Naive thymus-derived CD4-positive, alpha-beta T cell (primary cell): ENCODE data around the gene JOSD2. TPM values are rescaled to one million over a fixed set of nuclear protein-coding genes. Genes with fewer than 3 reads are reported as not detected.
A peak's percentile ranks its signal among the peaks of the same experiment; 100 is the strongest.

Experiments
- ATAC-seq: fragments of 150-1000 bp; cut with Tn5 transposase; 2 replicates; pipeline ENCODE4 v1.10.0; 2021; ENCODE audit warnings: mild to moderate bottlenecking, moderate library complexity
- CTCF ChIA-PET: fragments of 350-600 bp; sonication (Branson Sonifier 250); formaldehyde crosslinking; loops from one replicate; lab custom pipeline; 2021; ENCODE audit warnings: antibody characterized with exemption; lab: Charles Lee
- POLR2A ChIA-PET: fragments of 350-600 bp; sonication (Branson Sonifier 250); formaldehyde crosslinking; loops from one replicate; lab custom pipeline; 2021; ENCODE audit warnings: antibody characterized with exemption, inconsistent platforms; lab: Charles Lee
- DNase-seq, 9 donors: peaks; one replicate each; pipeline versions ENCODE4 v3.0.0 to v3.0.0-alpha.2; 2020 to 2022; ENCODE audit warnings: mixed read lengths in 1 of 9
- H3K27ac ChIP-seq: one replicate; pipeline ENCODE4 v1.7.0; 2013; ENCODE audit warnings: mild to moderate bottlenecking, low read depth, low read length, moderate library complexity
- H3K27me3 ChIP-seq, 2 donors: one replicate each; pipeline ENCODE4 v1.7.0; 2013; ENCODE audit warnings: low read length in 2 of 2, mild to moderate bottlenecking in 2 of 2, moderate library complexity in 2 of 2; ENCODE audit not compliant: control insufficient read depth in 2 of 2, insufficient read depth in 2 of 2
- H3K36me3 ChIP-seq, 3 experiments: 1 replicate in 2 of 3; 2 replicates in 1 of 3; pipeline ENCODE4 v1.7.0; 2013; ENCODE audit warnings: low read length in 3 of 3, mild to moderate bottlenecking in 3 of 3, moderate library complexity in 1 of 3; ENCODE audit not compliant: insufficient read depth in 3 of 3, control insufficient read depth in 2 of 3
- H3K4me1 ChIP-seq, 2 donors: one replicate each; pipeline ENCODE4 v1.7.0; 2013; ENCODE audit warnings: low read length in 2 of 2, mild to moderate bottlenecking in 2 of 2, moderate library complexity in 1 of 2; ENCODE audit not compliant: control insufficient read depth in 2 of 2, insufficient read depth in 2 of 2
- H3K4me3 ChIP-seq: 2 replicates; pipeline ENCODE4 v1.7.0; 2013; ENCODE audit warnings: mild to moderate bottlenecking, low read length
- H3K9me3 ChIP-seq, 3 experiments: 1 replicate in 2 of 3; 2 replicates in 1 of 3; pipeline ENCODE4 v1.7.0; 2013; ENCODE audit warnings: low read length in 3 of 3; ENCODE audit not compliant: control insufficient read depth in 2 of 3
- H3K27ac Mint-ChIP-seq, 9 donors: one replicate each; pipeline ENCODE4 v1.8.0; 2020 to 2022; ENCODE audit warnings: mixed read lengths in 9 of 9, mild to moderate bottlenecking in 8 of 9, moderate library complexity in 5 of 9, inconsistent platforms in 2 of 9
- H3K27me3 Mint-ChIP-seq, 5 donors: one replicate each; pipeline ENCODE4 v1.8.0; 2021 to 2022; ENCODE audit warnings: mixed read lengths in 5 of 5, mild to moderate bottlenecking in 1 of 5
- H3K36me3 Mint-ChIP-seq, 5 donors: one replicate each; pipeline ENCODE4 v1.8.0; 2020 to 2022; ENCODE audit warnings: mixed read lengths in 5 of 5, mild to moderate bottlenecking in 3 of 5, inconsistent platforms in 1 of 5
- H3K4me1 Mint-ChIP-seq, 7 donors: one replicate each; pipeline ENCODE4 v1.8.0; 2020 to 2022; ENCODE audit warnings: mixed read lengths in 7 of 7, mild to moderate bottlenecking in 3 of 7, inconsistent platforms in 1 of 7
- H3K4me3 Mint-ChIP-seq, 10 donors: one replicate each; pipeline ENCODE4 v1.8.0; 2020 to 2022; ENCODE audit warnings: mild to moderate bottlenecking in 10 of 10, mixed read lengths in 10 of 10, moderate library complexity in 6 of 10, inconsistent platforms in 2 of 10
- H3K9me3 Mint-ChIP-seq, 11 donors: one replicate each; pipeline ENCODE4 v1.8.0; 2020 to 2022; ENCODE audit warnings: mixed read lengths in 11 of 11, mild to moderate bottlenecking in 4 of 11, inconsistent platforms in 1 of 11, moderate library complexity in 1 of 11
- intact Hi-C, 2 donors: fragments of 100-400 bp; cut with micrococcal nuclease; formaldehyde crosslinking; loops; one replicate each; pipeline ENCODE4 v1.15.1; 2023
- polyA plus RNA-seq, 2 donors: library from polyadenylated mRNA; unstranded; fragments of 300-500 nt; fragmentation: Illumina TruSeq; gene quantifications; one replicate each; pipeline ENCODE4 v1.2.3, GENCODE V29; 2021
- total RNA-seq, 6 experiments: library from RNA in 5 of 6; stranded (reverse) in 5 of 6; gene quantifications; 1 replicate in 5 of 6; 2 replicates in 1 of 6; pipeline ENCODE4 v1.2.3 and lab custom pipeline; 2021 to 2026

Gene JOSD2
- total and polyA plus RNA-seq, 7 experiments from 2014 or later = 13.0 to 45.9 (median 20.1) TPM

DNA sequence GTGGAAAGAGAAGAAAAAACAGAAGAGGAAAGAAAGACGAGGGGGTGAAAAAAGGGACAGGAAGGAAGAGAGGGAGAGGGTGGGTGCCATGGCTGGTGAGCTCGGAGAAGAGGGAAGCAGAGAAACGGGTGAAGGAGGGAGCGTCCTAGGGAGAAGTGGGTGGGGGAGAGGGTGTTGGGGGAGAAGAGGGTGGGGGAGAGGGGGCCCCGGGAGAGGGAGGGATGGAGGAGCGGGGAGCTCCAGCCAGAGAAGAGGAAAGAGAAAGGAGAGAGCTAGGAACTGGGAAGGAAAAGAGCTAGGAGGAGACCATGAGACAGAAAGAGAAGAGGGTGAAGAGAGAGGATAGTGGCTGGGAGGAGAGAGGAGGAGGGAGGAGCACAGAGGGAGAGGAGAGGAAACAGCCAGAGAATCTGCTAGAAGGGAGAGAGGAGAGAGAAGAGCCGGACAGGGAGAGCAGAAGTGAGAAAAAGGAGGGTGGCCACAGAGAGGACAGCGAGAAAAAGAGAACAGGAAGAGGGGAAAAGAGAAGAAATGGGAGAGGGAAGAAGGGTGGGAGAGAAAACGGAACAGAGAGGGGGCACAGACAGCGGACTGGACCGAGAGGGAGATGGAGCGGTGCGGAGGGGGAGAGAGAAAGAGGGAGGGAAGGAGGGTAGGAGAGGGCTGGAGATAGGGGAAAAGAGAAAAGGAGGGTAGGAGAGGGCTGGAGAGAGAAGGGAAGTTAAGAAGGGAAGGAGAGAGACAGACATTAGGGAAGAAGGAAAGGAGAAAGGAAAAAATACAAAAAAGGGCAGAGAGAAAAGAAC lies 22.4 kb downstream of the JOSD2 start:
- DNase-seq (no peak), ATAC-seq (no peak)
- Histone ChIP-seq H3K27me3 (no peaks in the 10 kb centered on the region), H3K4me3 (no peak overlapping the region), H3K36me3 (peaks cover 0 to 15% (median 0%) of the 10 kb centered on the region in 3 experiments), H3K27ac (no peak overlapping the region), H3K4me1 (peaks cover 0 to 13% of the 10 kb centered on the region in 2 donors), H3K9me3 (no peaks in the 10 kb centered on the region)
- Mint-ChIP-seq H3K27ac (peak overlapping the region in 3 of 9 donors; percentile 28 to 71 (median 49)), H3K9me3 (peaks cover 0 to 4% (median 0%) of the 10 kb centered on the region in 11 donors), H3K27me3 (peaks cover 0 to 8% (median 0%) of the 10 kb centered on the region in 5 donors), H3K4me3 (peak overlapping the region in 1 of 10 donors; percentile 13), H3K36me3 (peaks cover 0 to 22% (median 6%) of the 10 kb centered on the region in 5 donors), H3K4me1 (peaks cover 12 to 41% (median 33%) of the 10 kb centered on the region in 7 donors)
- POLR2A ChIA-PET = no interaction called here
- intact Hi-C loops = no loop called here
- CTCF ChIA-PET = no interaction called here

DNA sequence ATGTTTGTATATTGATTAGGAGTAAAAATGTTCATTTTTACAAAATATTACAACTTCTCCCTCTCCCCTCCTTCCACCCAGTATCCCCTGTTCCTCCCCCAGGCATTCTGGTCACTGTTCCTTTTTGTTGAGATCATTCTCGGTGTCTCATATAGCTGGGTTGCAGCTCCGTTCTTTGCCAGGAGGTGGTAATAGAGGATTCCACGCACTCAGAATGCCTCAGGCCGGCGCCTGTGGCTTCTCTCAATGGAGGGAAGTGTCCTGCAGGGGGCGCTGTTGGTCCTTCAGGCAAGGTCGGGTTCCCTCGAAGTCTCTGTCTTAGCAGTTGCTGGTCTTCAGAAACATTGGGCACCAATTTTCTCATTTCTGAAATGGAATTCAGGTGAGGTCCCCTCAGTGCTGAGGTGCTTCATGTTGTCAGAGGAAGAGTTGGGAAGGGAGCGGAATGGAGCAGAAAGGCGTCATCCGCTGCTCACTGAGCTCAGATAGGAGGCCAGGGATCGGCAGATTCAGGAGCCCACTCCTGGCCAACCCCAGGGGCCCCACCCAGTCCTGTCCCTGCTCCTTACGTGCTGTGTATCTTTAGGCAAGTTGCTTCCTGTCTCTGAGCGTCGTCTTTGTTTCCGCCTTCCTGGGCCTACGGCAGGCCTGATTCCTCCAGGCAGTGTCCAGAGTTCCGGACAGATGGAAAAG lies 24.0 kb downstream of the JOSD2 start:
- DNase-seq = peak in 6 of 9 donors; percentile 21 to 52 (median 32)
- Mint-ChIP-seq H3K27me3 (peaks cover 0 to 5% (median 0%) of the 10 kb centered on the region in 5 donors), H3K27ac (peak overlapping the region in 1 of 9 donors; percentile 44), H3K4me3 (no peak overlapping the region), H3K9me3 (peaks cover 0 to 4% (median 0%) of the 10 kb centered on the region in 11 donors), H3K4me1 (peaks cover 7 to 34% (median 29%) of the 10 kb centered on the region in 7 donors), H3K36me3 (peaks cover 4 to 27% (median 10%) of the 10 kb centered on the region in 5 donors)
- Histone ChIP-seq H3K27ac (no peak overlapping the region), H3K4me1 (peaks cover 0 to 6% of the 10 kb centered on the region in 2 donors), H3K27me3 (no peaks in the 10 kb centered on the region), H3K36me3 (peaks cover 0 to 30% (median 0%) of the 10 kb centered on the region in 3 experiments), H3K9me3 (no peaks in the 10 kb centered on the region), H3K4me3 (no peak overlapping the region)
- no peak for ATAC-seq
- ChIA-PET POLR2A (no interaction called here), CTCF (no interaction called here)
- intact Hi-C loops = no loop called here

DNA sequence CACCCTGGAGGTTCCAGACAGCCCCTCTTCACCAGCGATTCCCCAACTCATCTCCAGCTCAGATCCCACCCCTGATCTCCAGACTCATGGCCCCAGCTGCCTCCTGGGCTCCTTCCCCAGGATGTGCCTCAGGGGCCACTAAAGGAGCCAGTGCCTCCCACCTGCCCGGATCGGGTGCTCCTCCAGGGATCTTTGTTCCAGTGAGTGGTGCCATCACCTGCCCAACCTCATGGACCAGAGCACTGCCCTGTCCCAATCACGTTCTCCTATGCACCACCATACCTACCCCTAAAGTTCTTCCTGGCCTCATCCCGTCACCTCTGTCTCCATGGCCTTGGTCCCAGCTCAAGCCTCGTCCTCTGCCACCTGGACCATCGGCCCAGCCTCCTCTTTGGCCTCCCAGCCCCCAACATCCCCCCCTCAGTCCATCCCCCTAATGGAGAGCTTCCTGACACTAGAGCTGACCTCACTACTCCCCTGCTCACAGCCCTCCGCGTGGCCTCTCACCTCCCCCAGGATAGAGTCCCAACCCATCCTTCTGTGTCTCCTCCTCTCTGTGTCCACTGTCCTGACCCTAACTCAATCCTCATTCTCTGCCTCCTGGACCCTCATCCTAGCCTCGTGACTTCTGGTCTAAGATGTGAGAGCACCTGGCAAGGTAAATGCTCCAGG lies 25.6 kb downstream of the JOSD2 start:
- Histone ChIP-seq H3K4me1 (no peaks in the 10 kb centered on the region), H3K27me3 (no peaks in the 10 kb centered on the region), H3K9me3 (no peaks in the 10 kb centered on the region), H3K27ac (no peak overlapping the region), H3K4me3 (no peak overlapping the region), H3K36me3 (peaks cover 0 to 45% (median 0%) of the 10 kb centered on the region in 3 experiments)
- ChIA-PET CTCF (no interaction called here), POLR2A (no interaction called here)
- ATAC-seq (no peak), DNase-seq (no peak)
- peaks cover 4 to 27% (median 10%) of the 10 kb centered on the region in 5 donors for H3K36me3 Mint-ChIP-seq
- peak overlapping the region in 1 of 10 donors; percentile 56 for H3K4me3 Mint-ChIP-seq
- H3K4me1 Mint-ChIP-seq = peaks cover 0 to 28% (median 14%) of the 10 kb centered on the region in 7 donors
- intact Hi-C loops = no loop called here
- H3K27me3 Mint-ChIP-seq = no peaks in the 10 kb centered on the region
- H3K27ac Mint-ChIP-seq = peak overlapping the region in 4 of 9 donors; percentile 23 to 76 (median 38)
- peaks cover 0 to 4% (median 0%) of the 10 kb centered on the region in 11 donors for H3K9me3 Mint-ChIP-seq

DNA sequence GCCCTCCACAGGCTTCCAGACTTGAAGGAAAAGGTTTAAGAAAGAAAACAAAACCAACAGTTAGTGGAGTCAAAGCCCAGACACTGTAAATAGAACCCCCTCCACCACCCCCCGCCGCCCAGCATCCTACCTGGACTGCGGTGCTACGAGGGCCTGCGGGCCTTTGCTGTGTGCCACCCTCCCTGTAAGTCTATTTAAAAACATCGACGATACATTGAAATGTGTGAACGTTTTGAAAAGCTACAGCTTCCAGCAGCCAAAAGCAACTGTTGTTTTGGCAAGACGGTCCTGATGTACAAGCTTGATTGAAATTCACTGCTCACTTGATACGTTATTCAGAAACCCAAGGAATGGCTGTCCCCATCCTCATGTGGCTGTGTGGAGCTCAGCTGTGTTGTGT lies 28.1 kb downstream of the JOSD2 start:
- no peaks in the 10 kb centered on the region for H3K27me3 Mint-ChIP-seq
- DNase-seq (no peak), ATAC-seq (no peak)
- H3K27ac ChIP-seq = no peak overlapping the region
- H3K4me3 ChIP-seq = no peak overlapping the region
- peaks cover 5 to 26% (median 13%) of the 10 kb centered on the region in 7 donors for H3K4me1 Mint-ChIP-seq
- H3K4me1 ChIP-seq = peaks cover 2 to 10% of the 10 kb centered on the region in 2 donors
- no peak overlapping the region for H3K4me3 Mint-ChIP-seq
- intact Hi-C loops = no loop called here
- H3K9me3 Mint-ChIP-seq = peaks cover 0 to 4% (median 0%) of the 10 kb centered on the region in 11 donors
- peaks cover 8 to 33% (median 8%) of the 10 kb centered on the region in 5 donors for H3K36me3 Mint-ChIP-seq
- POLR2A ChIA-PET = no interaction called here
- no peaks in the 10 kb centered on the region for H3K9me3 ChIP-seq
- CTCF ChIA-PET = no interaction called here
- peak overlapping the region in 3 of 9 donors; percentile 41 to 59 (median 48) for H3K27ac Mint-ChIP-seq
- no peaks in the 10 kb centered on the region for H3K27me3 ChIP-seq
- peaks cover 0 to 68% (median 0%) of the 10 kb centered on the region in 3 experiments for H3K36me3 ChIP-seq

DNA sequence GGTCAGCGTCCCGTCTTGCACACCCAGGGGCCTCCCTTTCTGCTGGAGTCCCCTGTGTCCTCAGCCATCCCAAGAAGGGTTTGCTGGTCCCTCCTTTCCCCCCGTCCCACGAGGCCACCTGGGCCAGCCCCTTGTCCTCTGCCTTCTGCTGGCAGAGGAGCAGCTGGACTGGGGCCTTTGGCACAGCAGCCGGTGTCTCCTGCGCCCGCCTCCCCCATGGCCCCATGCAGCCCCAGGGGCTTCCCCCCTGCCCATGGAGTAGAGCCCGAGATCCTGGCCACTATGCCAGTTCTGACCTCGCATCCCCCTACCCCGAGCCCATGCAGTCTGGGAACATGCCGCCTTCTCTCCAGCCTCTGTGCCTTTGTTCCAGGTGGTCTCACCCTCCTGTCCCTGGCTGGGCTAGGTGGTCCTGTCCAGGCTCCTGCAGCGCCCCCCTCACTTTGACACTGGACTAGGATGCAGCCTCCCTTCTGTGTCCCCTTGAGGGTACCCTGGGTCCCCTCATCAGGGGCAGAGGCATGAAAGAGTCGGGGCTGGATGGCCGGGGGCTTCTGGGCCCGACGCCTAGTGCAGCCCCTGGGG lies 28.6 kb downstream of the JOSD2 start:
- no peak overlapping the region for H3K27ac Mint-ChIP-seq
- no peaks in the 10 kb centered on the region for H3K27me3 ChIP-seq
- DNase-seq (no peak), ATAC-seq (no peak)
- peaks cover 0 to 6% (median 0%) of the 10 kb centered on the region in 11 donors for H3K9me3 Mint-ChIP-seq
- H3K4me1 ChIP-seq = peaks cover 8 to 16% of the 10 kb centered on the region in 2 donors
- ChIA-PET POLR2A (no interaction called here), CTCF (no interaction called here)
- H3K36me3 ChIP-seq = peaks cover 0 to 70% (median 0%) of the 10 kb centered on the region in 3 experiments
- no peak overlapping the region for H3K4me3 Mint-ChIP-seq
- no peaks in the 10 kb centered on the region for H3K27me3 Mint-ChIP-seq
- no peak overlapping the region for H3K27ac ChIP-seq
- intact Hi-C loops = no loop called here
- H3K9me3 ChIP-seq = no peaks in the 10 kb centered on the region
- H3K36me3 Mint-ChIP-seq = peaks cover 8 to 33% (median 11%) of the 10 kb centered on the region in 5 donors
- no peak overlapping the region for H3K4me3 ChIP-seq
- peaks cover 10 to 27% (median 18%) of the 10 kb centered on the region in 7 donors for H3K4me1 Mint-ChIP-seq
